GM12878 (cell line): ENCODE results near the gene ARVCF. TPM values are rescaled to one million over a fixed set of nuclear protein-coding genes. Genes with fewer than 3 reads are reported as not detected.

ENCODE experiments used
- ATAC-seq: fragments of 200-7000 bp; cut with Tn5 transposase; 3 replicates; pipeline ENCODE4 v1.9.1; 2020; ENCODE audit warnings: mild to moderate bottlenecking, moderate library complexity
- BruUV-seq: library from RNA; stranded (reverse); fragments of 400-500 nt; replicated peaks from 2 replicates; lab custom pipeline; 2021; lab: Mats Ljungman, UMichigan
- CTCF ChIA-PET: fragments of 300-600 bp; sonication (Branson Sonifier 250); formaldehyde crosslinking; extraction: SDS; loops from one replicate; lab custom pipeline; 2021; ENCODE audit warnings: inconsistent platforms; lab: Yijun Ruan, JAX
- POLR2A ChIA-PET: fragments of 350-600 bp; formaldehyde crosslinking; extraction: SDS; loops from one replicate; lab custom pipeline; 2021; ENCODE audit warnings: inconsistent platforms; lab: Charles Lee
- RAD21 ChIA-PET: fragments of 300-600 bp; sonication (Branson Sonifier 250); formaldehyde crosslinking; loops from one replicate; lab custom pipeline; 2023; ENCODE audit warnings: antibody characterized with exemption; ENCODE audit not compliant: unreplicated experiment; lab: Charles Lee
- SMC1A ChIA-PET: fragments of 300-600 bp; sonication (Branson Sonifier 250); formaldehyde crosslinking; loops from one replicate; lab custom pipeline; 2023; ENCODE audit not compliant: unreplicated experiment, uncharacterized antibody; lab: Charles Lee
- DNase-seq: peaks from one replicate; pipeline ENCODE4 v3.0.0-alpha.2; 2011; ENCODE audit warnings: low read depth, low spot score
- FAIRE-seq: peaks from 3 replicates; lab custom pipeline; 2011; peaks lifted over from hg19 to GRCh38; lab: Jason Lieb, UNC
- H2AFZ ChIP-seq: 2 replicates; pipeline ENCODE4 v1.6.0; 2011; ENCODE audit warnings: low read depth, low read length, control low read depth; ENCODE audit not compliant: control insufficient read depth
- H3K27ac ChIP-seq: 2 replicates; pipeline ENCODE4 v1.5.1; 2011; ENCODE audit warnings: control low read depth; ENCODE audit not compliant: control insufficient read depth, insufficient read depth
- H3K27me3 ChIP-seq, 2 experiments: replicated peaks in 1 of 2; 2 replicates each; pipeline versions ENCODE4 v1.6.0 to v1.6.1; 2011; ENCODE audit warnings: low read length in 1 of 2; ENCODE audit not compliant: control insufficient read depth in 2 of 2, insufficient read depth in 2 of 2
- H3K36me3 ChIP-seq, 2 experiments: 2 replicates each; pipeline ENCODE4 v1.5.1; 2011; ENCODE audit warnings: low read length in 1 of 2; ENCODE audit not compliant: control insufficient read depth in 2 of 2, insufficient read depth in 2 of 2
- H3K4me1 ChIP-seq: 2 replicates; pipeline ENCODE4 v1.6.1; 2011; ENCODE audit warnings: mild to moderate bottlenecking, low read length, moderate library complexity, mixed read lengths; ENCODE audit not compliant: control insufficient read depth, insufficient read depth
- H3K4me2 ChIP-seq: 2 replicates; pipeline ENCODE4 v1.6.0; 2011; ENCODE audit warnings: control low read depth; ENCODE audit not compliant: control insufficient read depth, insufficient read depth
- H3K4me3 ChIP-seq: fragments of 200-600 bp; sonication (generic); 2 replicates; pipeline ENCODE4 v1.5.1; 2016
- H3K79me2 ChIP-seq: 2 replicates; pipeline ENCODE4 v1.6.0; 2011; ENCODE audit warnings: low read length; ENCODE audit not compliant: control insufficient read depth, insufficient read depth
- H3K9ac ChIP-seq: 2 replicates; pipeline ENCODE4 v1.8.0; 2011; ENCODE audit warnings: low read length, control low read depth, mixed read lengths; ENCODE audit not compliant: control insufficient read depth, insufficient read depth
- H3K9me3 ChIP-seq: replicated peaks from 3 replicates; pipeline ENCODE4 v1.5.1; 2011; ENCODE audit warnings: mild to moderate bottlenecking, low read length; ENCODE audit not compliant: control insufficient read depth, insufficient read depth
- H4K20me1 ChIP-seq: 2 replicates; pipeline ENCODE4 v1.6.0; 2011; ENCODE audit not compliant: control insufficient read depth, insufficient read depth
- BCL3 ChIP-seq: IDR thresholded peaks from 2 replicates; pipeline ENCODE4 v1.6.1; 2011; ENCODE audit warnings: borderline replicate concordance, low read depth, mild to moderate bottlenecking, moderate library complexity, low read length; ENCODE audit not compliant: insufficient read depth, poor library complexity, severe bottlenecking
- CEBPB ChIP-seq, 2 experiments: fragments of 150-350 bp in 1 of 2; IDR thresholded peaks; 2 replicates each; pipeline ENCODE4 v1.6.1; 2012 to 2014; ENCODE audit warnings: low read depth in 2 of 2, low read length in 2 of 2, borderline replicate concordance in 1 of 2, inconsistent platforms in 1 of 2
- CREB1 ChIP-seq: IDR thresholded peaks from 2 replicates; pipeline ENCODE4 v1.6.1; 2012; ENCODE audit warnings: low read depth, mild to moderate bottlenecking, inconsistent platforms
- DPF2 ChIP-seq: fragments of 450-650 bp; IDR thresholded peaks from 2 replicates; pipeline ENCODE4 v1.6.1; 2017; ENCODE audit warnings: mild to moderate bottlenecking
- E2F4 ChIP-seq: IDR thresholded peaks from 2 replicates; pipeline ENCODE4 v1.6.1; 2012; ENCODE audit warnings: low read depth, low read length, improper control_type of control experiment
- FOXK2 ChIP-seq: fragments of 450-650 bp; IDR thresholded peaks from 2 replicates; pipeline ENCODE4 v1.6.1; 2017; ENCODE audit warnings: mild to moderate bottlenecking, moderate library complexity
- GATAD2B ChIP-seq: fragments of 450-650 bp; conservative IDR thresholded peaks from 2 replicates; pipeline ENCODE4 v1.6.1; 2017; ENCODE audit warnings: low read depth, mild to moderate bottlenecking, moderate library complexity
- HCFC1 ChIP-seq: fragments of 150-350 bp; IDR thresholded peaks from 2 replicates; pipeline ENCODE4 v1.6.1; 2014; ENCODE audit warnings: low read length
- HDAC6 ChIP-seq: fragments of 200-600 bp; sonication (generic); IDR thresholded peaks from one replicate; pipeline ENCODE4 v1.8.0; 2017; ENCODE audit warnings: antibody characterized with exemption; ENCODE audit not compliant: unreplicated experiment
- KAT2A ChIP-seq: conservative IDR thresholded peaks from 2 replicates; pipeline ENCODE4 v1.6.1; 2011; ENCODE audit warnings: low read depth, low read length; ENCODE audit not compliant: control insufficient read depth
- NFIC ChIP-seq: IDR thresholded peaks from 2 replicates; pipeline ENCODE4 v1.6.1; 2012; ENCODE audit warnings: low read depth, mild to moderate bottlenecking, inconsistent platforms, low read length, moderate library complexity
- NKRF ChIP-seq: fragments of 450-650 bp; conservative IDR thresholded peaks from 2 replicates; pipeline ENCODE4 v1.6.1; 2017; ENCODE audit warnings: mild to moderate bottlenecking, moderate library complexity
- NRF1 ChIP-seq: conservative IDR thresholded peaks from 2 replicates; pipeline ENCODE4 v1.6.1; 2011; ENCODE audit warnings: mild to moderate bottlenecking, low read depth, low read length, improper control_type of control experiment
- SREBF1 ChIP-seq: IDR thresholded peaks from 2 replicates; pipeline ENCODE4 v1.6.1; 2012; ENCODE audit warnings: mild to moderate bottlenecking, low read length
- SREBF2 ChIP-seq: IDR thresholded peaks from 2 replicates; pipeline ENCODE4 v1.6.1; 2012; ENCODE audit warnings: mild to moderate bottlenecking, low read length
- WGBS: methylation state at CpG from one replicate; pipeline ENCODE4 v1.1.6; 2016; ENCODE audit warnings: low lambda C conversion rate; ENCODE audit not compliant: insufficient replicate concordance, insufficient coverage; ENCODE audit errors: missing lambda C conversion rate; 5-methylcytosine and 5-hydroxymethylcytosine counted together
- in situ Hi-C: fragments of 300-500 bp; cut with MboI; formaldehyde crosslinking; loops from 9 replicates; pipeline ENCODE4 v1.14.3; 2018; ENCODE audit warnings: mixed read lengths
- intact Hi-C: fragments of 100-400 bp; cut with micrococcal nuclease; formaldehyde crosslinking; loops from one replicate; pipeline ENCODE4 v1.14.2; 2022; ENCODE audit not compliant: unreplicated experiment
- polyA plus RNA-seq, 11 experiments: library from polyadenylated mRNA; depleted of rRNA in 4 of 11; unstranded in 6 of 11; stranded (reverse) in 5 of 11; fragments of >200 nt; fragmentation: Nextera tagmentation in 4 of 11; fragmentation: Illumina TruSeq in 1 of 11; extraction: Ambion mirVana in 4 of 11; extraction: Trizol in 1 of 11; gene quantifications; 1 replicate in 1 of 11; 2 replicates in 10 of 11; pipeline versions ENCODE4 v1.2.1 to v1.2.3, GENCODE V29; 2011 to 2016; ENCODE audit warnings: inconsistent platforms in 2 of 11, missing spikeins in 2 of 11, low read depth in 1 of 11
- total RNA-seq, 4 experiments: library from RNA; depleted of rRNA in 3 of 4; stranded (reverse); fragments of >200 nt in 3 of 4; fragmentation: Illumina TruSeq in 1 of 4; extraction: Trizol in 1 of 4; gene quantifications; 2 replicates each; pipeline versions ENCODE4 v1.2.1 to v1.2.3, GENCODE V29; 2013 to 2021

The ARVCF gene
- total and polyA plus RNA-seq, 10 of the 15 experiments (the other 5 are each of a cell fraction or from before 2014, with no cell fraction given): 0.13 to 1.9 (median 1.0) TPM; not detected in 2

DNA sequence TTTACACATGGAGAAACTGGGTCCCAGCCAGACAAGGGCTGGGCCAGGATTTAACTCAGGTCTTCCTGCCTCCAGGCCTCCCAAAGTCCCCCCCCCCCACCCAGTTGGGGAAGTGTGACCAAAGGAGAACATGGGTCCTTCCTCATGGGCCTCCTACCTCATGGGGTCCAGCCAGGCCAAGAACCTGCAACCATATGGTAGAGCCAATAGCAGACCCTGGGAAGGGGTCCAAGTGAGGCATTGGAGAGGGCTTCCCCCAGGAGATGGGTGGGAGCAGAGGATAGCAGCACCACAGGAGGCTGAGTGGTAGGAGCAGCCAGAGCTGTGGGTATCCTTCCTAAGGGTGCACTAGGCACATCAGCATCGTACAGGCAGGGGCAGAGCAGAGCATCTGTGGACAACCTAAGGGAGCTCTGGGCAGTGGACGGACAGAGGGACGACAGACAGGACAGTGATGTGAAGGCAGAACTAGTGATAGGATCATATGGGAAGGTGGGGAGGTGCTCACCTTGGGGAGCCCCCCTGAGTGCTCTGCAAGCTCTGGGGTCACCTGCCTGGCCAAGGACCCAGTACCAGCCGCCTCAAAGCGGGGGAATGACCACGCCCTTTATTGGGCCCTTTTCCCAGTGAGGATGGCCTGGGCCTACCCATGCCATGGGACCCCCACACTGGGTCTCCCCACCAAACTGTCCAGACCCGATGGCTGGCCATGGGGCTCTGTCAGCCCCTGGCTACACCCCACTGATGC, 4.5 kb downstream of the ARVCF start (continued):
- TF ChIP-seq NKRF (no peak), NRF1 (no peak), CEBPB (IDR thresholded peaks at IDR 0.05; ENCODE audit: borderline replicate concordance in 1 of 2, low read depth in 2 of 2, low read length in 2 of 2) (no peak), CREB1 (no peak)

DNA sequence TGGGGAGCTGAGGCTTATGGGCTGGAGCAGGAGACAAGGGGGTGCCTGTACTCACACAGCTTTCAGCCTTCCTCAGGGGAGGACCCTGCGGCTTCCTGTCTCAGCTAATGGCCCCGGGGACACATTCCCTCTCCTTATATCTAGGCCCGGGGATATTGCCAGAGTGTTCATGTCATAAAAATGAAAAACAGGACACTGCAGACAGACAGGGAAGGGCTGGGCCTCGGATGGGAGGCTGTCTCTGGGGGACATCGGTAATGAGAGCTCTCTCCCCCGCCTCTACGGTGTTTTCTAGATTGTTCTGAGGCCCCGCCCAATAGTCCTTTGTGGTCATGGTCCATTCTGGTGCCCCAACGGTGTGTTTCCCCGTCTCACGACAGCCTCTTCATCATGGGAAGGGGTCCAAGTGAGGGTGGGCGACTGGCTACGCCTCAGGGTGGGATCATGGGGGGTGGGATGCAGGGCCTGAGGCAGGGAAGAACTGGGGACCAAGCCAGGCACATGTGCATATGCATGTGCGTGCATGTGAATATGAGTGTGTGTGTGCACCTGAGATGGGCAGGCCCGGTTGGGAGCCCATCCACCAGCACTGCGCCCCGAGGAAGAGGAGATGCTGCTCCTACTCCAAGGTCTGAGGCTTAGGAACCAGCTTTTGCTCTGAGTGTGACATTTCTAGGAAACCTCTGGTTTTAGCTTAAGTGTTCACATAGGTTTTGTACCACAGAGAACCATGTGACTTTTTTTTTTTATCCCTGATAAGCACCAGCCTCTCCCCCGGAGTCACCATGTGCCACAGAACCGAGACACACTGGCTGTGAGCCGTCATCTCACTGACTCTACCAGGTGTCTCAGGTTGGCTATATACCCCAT, 5.3 kb downstream of the ARVCF start:
- no peak overlapping the region for H3K9ac ChIP-seq
- DNase-seq (no peak), FAIRE-seq (no peak), ATAC-seq (no peak)
- H3K36me3 ChIP-seq: no peaks in the 10 kb centered on the region
- whole genome bisulfite sequencing: 43% methylated on average over 20 of the region's 20 CpGs
- ChIA-PET POLR2A (no interaction called here), RAD21 (no interaction called here), SMC1A (no interaction called here), CTCF (interaction anchor here (0.6 kb wide), 1 partner anchor 280 kb away, joined by 3 read pairs; no protein-coding TSS in a partner anchor)
- in situ Hi-C loops (no loop called here), intact Hi-C loops (loop anchor here (5.0 kb wide), 1 partner anchor 39 kb away; no protein-coding TSS in a partner anchor)
- H3K4me2 ChIP-seq: no peak overlapping the region
- H3K79me2 ChIP-seq: no peaks in the 10 kb centered on the region
- no peaks in the 10 kb centered on the region for H4K20me1 ChIP-seq
- H3K27ac ChIP-seq: no peak overlapping the region
- peaks cover 8 to 9% of the 10 kb centered on the region in 2 experiments; a peak in 3 of 4 replicates for H3K27me3 ChIP-seq
- no peak overlapping the region for H3K4me3 ChIP-seq
- H2AFZ ChIP-seq: no peak overlapping the region
- BruUV-seq: no TSS peak
- no peaks in the 10 kb centered on the region for H3K4me1 ChIP-seq
- H3K9me3 ChIP-seq: no peaks in the 10 kb centered on the region
- TF ChIP-seq SREBF1: no peak
- TF ChIP-seq FOXK2: no peak
- TF ChIP-seq HCFC1: no peak
- TF ChIP-seq NFIC: no peak
- no peak for TF ChIP-seq E2F4
- TF ChIP-seq HDAC6: no peak
- TF ChIP-seq GATAD2B: no peak
- no peak for TF ChIP-seq DPF2
- no peak for TF ChIP-seq SREBF2
- no peak for TF ChIP-seq KAT2A
- no peak for TF ChIP-seq BCL3
